Lung (tissue), 12 donors: ENCODE measurements around the gene DNAJB6. TPM values are rescaled to one million over a fixed set of nuclear protein-coding genes. Genes with fewer than 3 reads are reported as not detected.

ENCODE experiments used
- ATAC-seq: fragments of 200-7000 bp; cut with Tn5 transposase; one replicate; pipeline ENCODE4 v1.9.1; 2020; ENCODE audit warnings: moderate number of reproducible peaks; ENCODE audit not compliant: insufficient read depth, low FRiP score
- DNase-seq, 3 donors: peaks; one replicate each; pipeline ENCODE4 v3.0.0-alpha.2; 2013 to 2017
- H3K27ac ChIP-seq, 2 donors: one replicate each; pipeline ENCODE4 v1.5.1; 2013; ENCODE audit warnings: mild to moderate bottlenecking in 2 of 2, moderate library complexity in 2 of 2, control low read depth in 1 of 2, inconsistent platforms in 1 of 2, low read depth in 1 of 2, low read length in 1 of 2
- H3K27me3 ChIP-seq, 3 donors: one replicate each; pipeline ENCODE4 v1.5.1; 2013; ENCODE audit warnings: low read length in 2 of 3; ENCODE audit not compliant: control insufficient read depth in 3 of 3, insufficient read depth in 3 of 3
- H3K36me3 ChIP-seq, 4 donors: one replicate each; pipeline ENCODE4 v1.5.1; 2013; ENCODE audit warnings: low read length in 4 of 4, mild to moderate bottlenecking in 1 of 4, moderate library complexity in 1 of 4; ENCODE audit not compliant: control insufficient read depth in 4 of 4, insufficient read depth in 4 of 4
- H3K4me1 ChIP-seq, 5 donors: one replicate each; pipeline ENCODE4 v1.5.1; 2013; ENCODE audit warnings: low read length in 5 of 5, mild to moderate bottlenecking in 2 of 5, moderate library complexity in 1 of 5; ENCODE audit not compliant: control insufficient read depth in 5 of 5, insufficient read depth in 5 of 5
- H3K4me3 ChIP-seq: one replicate; pipeline ENCODE4 v1.5.1; 2013; ENCODE audit warnings: mild to moderate bottlenecking, control low read depth, moderate library complexity
- H3K9ac ChIP-seq, 2 donors: one replicate each; pipeline ENCODE4 v1.5.1; 2013; ENCODE audit warnings: low read length in 2 of 2, control low read depth in 1 of 2; ENCODE audit not compliant: insufficient read depth in 1 of 2
- H3K9me3 ChIP-seq, 4 donors: one replicate each; pipeline ENCODE4 v1.5.1; 2013; ENCODE audit warnings: low read length in 3 of 4, mild to moderate bottlenecking in 1 of 4, moderate library complexity in 1 of 4; ENCODE audit not compliant: control insufficient read depth in 4 of 4, insufficient read depth in 3 of 4
- WGBS, 2 donors: extraction: QIAGEN DNeasy Blood & Tissue Kit; methylation state at CpG; one replicate each; pipeline ENCODE4 v1.1.7; 2013; 5-methylcytosine and 5-hydroxymethylcytosine counted together
- polyA plus RNA-seq, 2 donors: library from polyadenylated mRNA; stranded (reverse); fragments of 200-250 nt; gene quantifications; one replicate each; pipeline ENCODE4 v1.2.1, GENCODE V29; 2013
- total RNA-seq, 2 donors: library from RNA; depleted of rRNA in 1 of 2; stranded (reverse); fragments of >200 nt in 1 of 2; gene quantifications; one replicate each; pipeline ENCODE4 v1.2.1, GENCODE V29; 2014 to 2021
- TF ChIP-seq, protein P1 (sequence below): IDR thresholded peaks from 2 replicates; pipeline ENCODE4 v1.5.1; 2012; ENCODE audit warnings: mild to moderate bottlenecking; ENCODE audit errors: control extremely low read depth, extremely low read depth
- donor health status: control.
- donor health status: control.
- donor health status: Bipolar disorder and iron deficiency.
- donor health status: healthy.
- donor health status: DM: yes; HTN: yes; CAD: no.

The DNAJB6 gene
- total and polyA plus RNA-seq, 4 donors, result 58.1 to 117 (median 83.0) TPM

DNA sequence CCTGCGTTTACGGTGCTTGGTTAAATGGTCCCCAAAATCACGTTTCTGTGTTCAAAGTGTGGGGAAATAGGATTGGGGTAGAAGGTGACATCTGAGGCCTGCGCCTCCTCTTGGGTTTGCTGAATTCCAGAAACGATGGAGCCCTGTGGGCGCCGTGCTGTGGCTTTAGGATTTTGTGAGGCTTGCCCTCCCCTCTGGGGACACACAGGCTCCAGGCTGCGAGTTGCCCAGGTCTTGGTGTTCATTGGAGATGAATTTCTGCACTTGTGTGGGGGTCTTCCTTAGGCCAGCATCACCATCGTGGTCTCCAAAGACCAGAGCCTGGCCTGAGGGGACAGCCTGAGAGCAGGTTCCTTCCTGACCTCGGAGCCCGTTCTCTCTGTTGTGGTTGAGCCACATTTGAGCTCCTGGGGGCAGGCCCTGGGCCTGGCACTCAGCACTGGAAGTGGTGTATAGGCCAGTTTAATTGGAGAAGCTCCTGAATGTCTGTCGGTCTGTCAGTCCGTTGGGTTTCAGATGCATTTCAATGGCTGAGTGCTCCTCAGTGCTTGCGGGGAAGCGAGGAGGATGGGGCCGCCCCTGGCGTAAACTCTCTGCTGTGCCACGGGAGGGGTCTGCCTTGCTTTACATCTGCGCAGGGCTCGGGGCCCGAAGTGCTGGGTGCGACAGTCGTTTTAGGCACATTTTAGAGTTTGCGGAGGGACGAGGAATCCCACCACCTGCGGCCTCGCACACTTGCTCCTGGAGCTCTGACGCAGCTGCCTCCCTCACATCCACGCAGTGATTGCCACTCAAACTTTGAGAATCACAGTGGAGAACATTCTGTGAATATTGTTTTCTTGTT lies 71.7 kb downstream of the DNAJB6 start:
- Histone ChIP-seq H3K27me3 (no peaks in the 10 kb centered on the region), H3K9me3 (peaks cover 0 to 2% (median 0%) of the 10 kb centered on the region in 4 donors), H3K36me3 (peaks cover 0 to 31% (median 4%) of the 10 kb centered on the region in 4 donors), H3K27ac (no peak overlapping the region), H3K4me1 (no peaks in the 10 kb centered on the region), H3K4me3 (no peak overlapping the region), H3K9ac (no peak overlapping the region)
- ATAC-seq (no peak), DNase-seq (no peak)
- TF ChIP-seq, protein P1, sequence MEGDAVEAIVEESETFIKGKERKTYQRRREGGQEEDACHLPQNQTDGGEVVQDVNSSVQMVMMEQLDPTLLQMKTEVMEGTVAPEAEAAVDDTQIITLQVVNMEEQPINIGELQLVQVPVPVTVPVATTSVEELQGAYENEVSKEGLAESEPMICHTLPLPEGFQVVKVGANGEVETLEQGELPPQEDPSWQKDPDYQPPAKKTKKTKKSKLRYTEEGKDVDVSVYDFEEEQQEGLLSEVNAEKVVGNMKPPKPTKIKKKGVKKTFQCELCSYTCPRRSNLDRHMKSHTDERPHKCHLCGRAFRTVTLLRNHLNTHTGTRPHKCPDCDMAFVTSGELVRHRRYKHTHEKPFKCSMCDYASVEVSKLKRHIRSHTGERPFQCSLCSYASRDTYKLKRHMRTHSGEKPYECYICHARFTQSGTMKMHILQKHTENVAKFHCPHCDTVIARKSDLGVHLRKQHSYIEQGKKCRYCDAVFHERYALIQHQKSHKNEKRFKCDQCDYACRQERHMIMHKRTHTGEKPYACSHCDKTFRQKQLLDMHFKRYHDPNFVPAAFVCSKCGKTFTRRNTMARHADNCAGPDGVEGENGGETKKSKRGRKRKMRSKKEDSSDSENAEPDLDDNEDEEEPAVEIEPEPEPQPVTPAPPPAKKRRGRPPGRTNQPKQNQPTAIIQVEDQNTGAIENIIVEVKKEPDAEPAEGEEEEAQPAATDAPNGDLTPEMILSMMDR, result no peak
- 92% methylated on average over 29 of the region's 29 CpGs for WGBS, 2 donors

DNA sequence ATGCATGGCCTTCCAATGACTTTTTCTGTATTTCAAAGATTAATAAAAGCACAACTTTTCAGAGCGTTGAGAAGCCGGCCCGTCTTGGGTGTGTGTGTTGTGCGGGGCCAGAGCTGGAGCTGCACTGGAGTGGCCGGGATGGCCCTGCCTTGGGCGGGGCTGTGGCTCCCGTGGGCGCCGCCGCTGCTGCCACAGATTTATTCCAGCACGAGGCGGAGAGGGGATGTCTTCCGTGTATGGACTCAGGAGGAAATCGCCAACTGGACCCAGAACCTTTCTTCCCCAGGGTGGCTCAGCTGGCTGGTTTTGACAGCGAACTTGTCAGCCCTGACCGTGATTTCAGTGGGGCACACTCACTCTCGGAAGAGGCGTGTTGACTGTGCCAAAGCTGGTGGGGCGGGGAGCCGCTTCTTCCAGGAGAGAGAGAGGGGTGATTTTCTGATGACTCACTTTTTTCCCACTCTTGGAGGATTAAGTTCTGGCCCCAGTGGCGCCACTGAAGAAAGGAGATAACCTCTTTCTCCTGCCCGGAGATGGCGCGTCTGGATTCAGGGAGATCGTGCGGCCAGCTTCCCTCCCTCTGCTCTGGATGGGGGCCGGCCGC lies 72.4 kb downstream of the DNAJB6 start:
- no peak overlapping the region for H3K4me3 ChIP-seq
- H3K9me3 ChIP-seq, result peaks cover 0 to 2% (median 0%) of the 10 kb centered on the region in 4 donors
- no peaks in the 10 kb centered on the region for H3K27me3 ChIP-seq
- no peak for ATAC-seq
- no peaks in the 10 kb centered on the region for H3K4me1 ChIP-seq
- TF ChIP-seq, protein P1, result no peak
- no peak for DNase-seq
- no peak overlapping the region for H3K9ac ChIP-seq
- 94 to 96% methylated on average over 28 of the region's 28 CpGs for WGBS, 2 donors
- peaks cover 0 to 31% (median 4%) of the 10 kb centered on the region in 4 donors for H3K36me3 ChIP-seq
- H3K27ac ChIP-seq, result no peak overlapping the region

DNA sequence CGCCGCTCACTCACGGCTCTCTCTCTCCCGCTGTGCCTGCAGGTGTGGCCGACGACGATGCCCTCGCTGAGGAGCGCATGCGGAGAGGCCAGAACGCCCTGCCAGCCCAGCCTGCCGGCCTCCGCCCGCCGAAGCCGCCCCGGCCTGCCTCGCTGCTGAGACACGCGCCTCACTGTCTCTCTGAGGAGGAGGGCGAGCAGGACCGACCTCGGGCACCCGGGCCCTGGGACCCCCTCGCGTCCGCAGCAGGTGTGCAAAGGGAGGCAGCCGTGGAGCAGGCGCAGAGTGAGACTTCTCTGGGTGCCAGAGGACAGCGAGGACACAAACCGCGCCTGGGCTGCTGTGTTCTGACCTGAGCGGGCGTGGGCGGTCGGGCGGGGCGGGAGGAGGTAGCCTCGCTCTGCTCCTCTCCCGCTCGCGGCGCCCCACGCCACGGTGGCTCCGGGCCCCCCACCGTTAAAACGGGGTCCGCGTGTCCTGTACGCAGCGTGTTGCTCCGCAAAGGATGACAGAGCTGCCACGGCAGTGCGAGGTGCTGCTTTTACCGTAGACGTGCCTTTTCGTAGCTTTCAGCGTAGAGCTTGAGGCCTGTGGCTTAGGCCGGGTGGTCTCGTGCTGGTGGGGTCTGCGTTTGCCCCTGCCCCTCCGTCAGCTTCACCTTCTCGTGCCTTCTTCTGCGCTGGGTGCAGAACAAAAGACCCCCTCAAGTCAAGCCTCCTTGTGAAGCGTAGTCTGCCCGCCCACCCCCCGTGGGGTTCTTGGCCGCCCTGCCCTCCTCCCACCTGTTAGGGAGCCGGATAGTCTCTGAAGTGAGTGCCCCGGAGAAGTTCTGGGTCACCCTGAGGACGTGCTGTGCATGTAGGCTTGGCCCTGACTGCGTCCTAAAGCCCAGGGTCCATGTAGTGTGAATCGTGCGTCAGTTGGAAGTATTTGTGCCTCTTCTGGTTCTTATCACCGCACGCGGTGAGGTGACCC lies 73.2 kb downstream of the DNAJB6 start:
- ATAC-seq (no peak), DNase-seq (no peak)
- Histone ChIP-seq H3K36me3 (peaks cover 0 to 36% (median 4%) of the 10 kb centered on the region in 4 donors), H3K4me1 (no peaks in the 10 kb centered on the region), H3K9me3 (peaks cover 0 to 2% (median 0%) of the 10 kb centered on the region in 4 donors), H3K9ac (no peak overlapping the region), H3K27me3 (no peaks in the 10 kb centered on the region), H3K4me3 (no peak overlapping the region), H3K27ac (no peak overlapping the region)
- 96 to 97% methylated on average over 69 to 78 of the region's 78 CpGs for WGBS, 2 donors
- TF ChIP-seq, protein P1, result no peak
